Sigmoid colon (tissue), 7 donors: ENCODE measurements around the gene PDIA4. TPM values are rescaled to one million over a fixed set of nuclear protein-coding genes. Genes with fewer than 3 reads are reported as not detected.

ENCODE experiments used
- DNase-seq: peaks from one replicate; pipeline ENCODE4 v3.0.0-alpha.2; 2019
- H3K27ac ChIP-seq, 4 donors: fragments of 200-600 bp; sonication (generic); one replicate each; pipeline ENCODE4 v1.5.1; 2016 to 2019; ENCODE audit warnings: mild to moderate bottlenecking in 1 of 4
- H3K27me3 ChIP-seq, 3 donors: fragments of 200-600 bp; sonication (generic); one replicate each; pipeline ENCODE4 v1.5.1; 2019; ENCODE audit warnings: mild to moderate bottlenecking in 1 of 3
- H3K36me3 ChIP-seq, 4 donors: fragments of 200-600 bp; sonication (generic); one replicate each; pipeline ENCODE4 v1.5.1; 2016 to 2019
- H3K4me1 ChIP-seq, 4 donors: fragments of 200-600 bp; sonication (generic); one replicate each; pipeline ENCODE4 v1.5.1; 2017 to 2019
- H3K4me3 ChIP-seq, 4 donors: fragments of 200-600 bp; sonication (generic); one replicate each; pipeline ENCODE4 v1.5.1; 2017 to 2019; ENCODE audit warnings: mild to moderate bottlenecking in 2 of 4, moderate library complexity in 1 of 4
- H3K9me3 ChIP-seq, 4 donors: fragments of 200-600 bp in 3 of 4; sonication (generic) in 3 of 4; one replicate each; pipeline versions ENCODE4 v1.5.1 to v1.6.1; 2013 to 2019
- EP300 ChIP-seq, 4 donors: sonication (generic); formaldehyde crosslinking; IDR thresholded peaks; one replicate each; pipeline ENCODE4 v1.6.1; 2017; ENCODE audit warnings: antibody characterized with exemption in 4 of 4
- POLR2A ChIP-seq, 2 donors: fragments of 450-650 bp; IDR thresholded peaks; one replicate each; pipeline ENCODE4 v1.6.1; 2016; ENCODE audit warnings: antibody characterized with exemption in 2 of 2, mild to moderate bottlenecking in 2 of 2, moderate library complexity in 2 of 2
- POLR2AphosphoS5 ChIP-seq, 4 donors: sonication (generic); formaldehyde crosslinking; IDR thresholded peaks; one replicate each; pipeline ENCODE4 v1.6.1; 2017; ENCODE audit warnings: antibody characterized with exemption in 4 of 4
- WGBS, 2 donors: extraction: QIAGEN DNeasy Blood & Tissue Kit; methylation state at CpG; one replicate each; pipeline ENCODE4 v1.1.7; 2013; 5-methylcytosine and 5-hydroxymethylcytosine counted together
- intact Hi-C: fragments of 100-400 bp; cut with DNase I; formaldehyde crosslinking; loops from one replicate; pipeline ENCODE4 v1.15.1; 2023
- polyA plus RNA-seq, 3 donors: library from polyadenylated mRNA; stranded (reverse); fragments of 200-250 nt; gene quantifications; one replicate each; pipeline ENCODE4 v1.2.3, GENCODE V29; 2013
- total RNA-seq, 4 donors: library from RNA; depleted of rRNA; stranded (reverse); fragments of >200 nt; gene quantifications; one replicate each; pipeline ENCODE4 v1.1.0, GENCODE V29; 2016
- TF ChIP-seq, protein P1 (sequence below), 4 experiments: fragments of 450-650 bp in 3 of 4; fragments of 200-600 bp in 1 of 4; IDR thresholded peaks; one replicate each; pipeline ENCODE4 v1.5.1; 2016 to 2019; ENCODE audit warnings: antibody characterized with exemption in 4 of 4, mild to moderate bottlenecking in 3 of 4, moderate library complexity in 2 of 4
- donor health status: healthy with polysubstance abuse.
- donor health status: Bipolar disorder and iron deficiency.
- donor health status: healthy.

Gene PDIA4
- total and polyA plus RNA-seq, 7 donors = 11.4 to 183 (median 40.9) TPM

DNA sequence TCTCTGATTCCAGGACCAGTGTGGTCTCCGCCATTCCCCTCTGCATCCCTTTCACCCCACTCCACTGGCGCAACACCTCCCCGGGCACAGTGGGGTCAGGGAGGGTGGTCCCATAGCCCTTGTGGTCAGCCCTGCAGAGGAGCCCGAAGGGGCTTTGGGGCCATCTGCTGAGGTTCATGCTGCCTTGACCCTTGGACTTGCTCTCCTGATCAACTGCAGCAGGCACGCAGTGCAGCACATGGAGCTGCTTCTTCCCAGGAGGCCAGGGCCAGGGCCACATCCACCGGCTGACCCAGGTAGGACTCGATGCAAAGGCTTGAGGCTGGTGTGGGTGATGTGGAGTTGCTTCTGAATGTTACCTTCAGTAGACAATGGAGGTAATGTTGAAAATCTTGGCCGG lies 35.1 kb downstream of the PDIA4 start:
- no peaks in the 10 kb centered on the region for H3K27me3 ChIP-seq
- no peaks in the 10 kb centered on the region for H3K9me3 ChIP-seq
- intact Hi-C loops = no loop called here
- no peak overlapping the region for H3K4me3 ChIP-seq
- TF ChIP-seq, protein P1, sequence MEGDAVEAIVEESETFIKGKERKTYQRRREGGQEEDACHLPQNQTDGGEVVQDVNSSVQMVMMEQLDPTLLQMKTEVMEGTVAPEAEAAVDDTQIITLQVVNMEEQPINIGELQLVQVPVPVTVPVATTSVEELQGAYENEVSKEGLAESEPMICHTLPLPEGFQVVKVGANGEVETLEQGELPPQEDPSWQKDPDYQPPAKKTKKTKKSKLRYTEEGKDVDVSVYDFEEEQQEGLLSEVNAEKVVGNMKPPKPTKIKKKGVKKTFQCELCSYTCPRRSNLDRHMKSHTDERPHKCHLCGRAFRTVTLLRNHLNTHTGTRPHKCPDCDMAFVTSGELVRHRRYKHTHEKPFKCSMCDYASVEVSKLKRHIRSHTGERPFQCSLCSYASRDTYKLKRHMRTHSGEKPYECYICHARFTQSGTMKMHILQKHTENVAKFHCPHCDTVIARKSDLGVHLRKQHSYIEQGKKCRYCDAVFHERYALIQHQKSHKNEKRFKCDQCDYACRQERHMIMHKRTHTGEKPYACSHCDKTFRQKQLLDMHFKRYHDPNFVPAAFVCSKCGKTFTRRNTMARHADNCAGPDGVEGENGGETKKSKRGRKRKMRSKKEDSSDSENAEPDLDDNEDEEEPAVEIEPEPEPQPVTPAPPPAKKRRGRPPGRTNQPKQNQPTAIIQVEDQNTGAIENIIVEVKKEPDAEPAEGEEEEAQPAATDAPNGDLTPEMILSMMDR (IDR thresholded peaks at IDR 0.05) = no peak
- no peak for TF ChIP-seq POLR2A (IDR thresholded peaks at IDR 0.05)
- no peaks in the 10 kb centered on the region for H3K36me3 ChIP-seq
- H3K4me1 ChIP-seq = peaks cover 0 to 4% (median 2%) of the 10 kb centered on the region in 4 donors
- H3K27ac ChIP-seq = no peak overlapping the region
- no peak for DNase-seq
- WGBS, 2 donors = 93 to 95% methylated on average over 8 of the region's 8 CpGs

DNA sequence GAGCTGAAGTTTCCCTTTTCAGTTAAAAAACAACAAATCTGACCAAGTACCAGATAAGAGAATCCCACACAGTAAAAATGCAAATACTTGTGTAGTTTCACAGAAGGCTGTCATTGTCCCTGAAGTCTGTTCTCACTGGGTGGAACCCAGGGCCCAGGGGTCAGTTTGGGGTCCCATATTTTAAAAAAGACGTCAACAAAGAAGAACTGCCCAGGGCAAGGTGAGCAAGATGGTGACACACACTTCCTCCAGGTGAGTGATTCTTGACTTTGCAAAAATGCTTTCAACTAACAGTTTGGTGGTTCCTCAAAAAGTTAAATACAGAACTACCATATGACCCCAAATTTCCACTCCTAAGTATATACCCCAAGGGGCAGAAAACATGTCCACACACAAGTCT lies 36.8 kb downstream of the PDIA4 start:
- WGBS, 2 donors = 53 to 61% methylated on average over 1 of the region's 1 CpG
- H3K4me1 ChIP-seq = peaks cover 0 to 9% (median 7%) of the 10 kb centered on the region in 4 donors
- H3K27me3 ChIP-seq = no peaks in the 10 kb centered on the region
- intact Hi-C loops = no loop called here
- H3K9me3 ChIP-seq = no peaks in the 10 kb centered on the region
- no peak overlapping the region for H3K4me3 ChIP-seq
- no peaks in the 10 kb centered on the region for H3K36me3 ChIP-seq
- no peak for TF ChIP-seq EP300 (IDR thresholded peaks at IDR 0.05)
- TF ChIP-seq, protein P1 (IDR thresholded peaks at IDR 0.05) = no peak
- TF ChIP-seq POLR2AphosphoS5 (IDR thresholded peaks at IDR 0.05) = no peak
- no peak for TF ChIP-seq POLR2A (IDR thresholded peaks at IDR 0.05)
- H3K27ac ChIP-seq = no peak overlapping the region
- no peak for DNase-seq

DNA sequence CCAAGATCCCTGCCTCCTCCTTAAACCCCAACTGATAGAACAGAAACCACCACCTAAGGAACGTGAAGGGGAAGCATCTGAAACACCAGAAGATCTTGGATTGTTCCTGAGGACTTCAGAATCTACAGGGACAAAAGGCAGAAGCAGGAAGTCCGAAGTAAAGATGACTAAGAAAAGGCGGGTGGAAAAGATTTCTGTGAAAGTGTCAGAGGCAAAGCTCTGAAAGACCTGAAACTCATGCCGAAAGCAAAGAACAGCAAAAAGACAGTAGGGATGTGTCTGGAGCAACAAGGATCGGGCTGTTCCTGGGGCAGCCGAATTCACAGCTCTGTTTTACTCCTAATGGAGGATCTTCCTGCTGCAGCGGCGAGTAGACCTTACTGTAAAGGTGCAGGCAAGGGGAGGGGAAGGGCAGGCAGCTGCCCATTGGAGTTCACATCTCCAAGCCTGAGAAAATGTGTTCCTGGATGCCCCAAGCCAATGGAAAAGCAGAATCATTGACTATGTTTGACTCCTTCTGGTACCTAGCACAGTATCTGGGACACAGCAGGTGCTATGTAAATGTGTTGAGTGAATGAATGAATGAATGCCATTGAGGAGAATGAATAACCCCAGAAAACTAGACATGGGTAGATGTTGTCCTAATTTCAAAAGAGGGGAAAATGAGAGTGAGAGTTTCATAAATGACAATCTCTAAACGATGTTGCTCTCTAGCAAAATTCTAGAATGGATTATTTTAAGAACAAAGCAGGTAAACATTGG lies 40.4 kb downstream of the PDIA4 start:
- Histone ChIP-seq H3K4me3 (peak overlapping the region; percentile 59 to 65 (median 64)), H3K4me1 (peaks cover 0 to 31% (median 22%) of the 10 kb centered on the region in 4 donors), H3K27me3 (no peaks in the 10 kb centered on the region), H3K9me3 (no peaks in the 10 kb centered on the region), H3K36me3 (no peaks in the 10 kb centered on the region), H3K27ac (peak overlapping the region; percentile 82 to 89 (median 84))
- TF ChIP-seq POLR2A (IDR thresholded peaks at IDR 0.05) = no peak
- TF ChIP-seq EP300 (IDR thresholded peaks at IDR 0.05) = no peak
- TF ChIP-seq, protein P1 (IDR thresholded peaks at IDR 0.05) = no peak
- TF ChIP-seq POLR2AphosphoS5 (IDR thresholded peaks at IDR 0.05) = no peak
- no peak for DNase-seq
- intact Hi-C loops = loop anchor here (1.0 to 5.0 kb wide), 4 partner anchors 41 to 291 kb away; partner anchors contain the start of genes CUL1, PDIA4 and ZNF786
- 1 to 6% methylated on average over 9 of the region's 9 CpGs for WGBS, 2 donors

DNA sequence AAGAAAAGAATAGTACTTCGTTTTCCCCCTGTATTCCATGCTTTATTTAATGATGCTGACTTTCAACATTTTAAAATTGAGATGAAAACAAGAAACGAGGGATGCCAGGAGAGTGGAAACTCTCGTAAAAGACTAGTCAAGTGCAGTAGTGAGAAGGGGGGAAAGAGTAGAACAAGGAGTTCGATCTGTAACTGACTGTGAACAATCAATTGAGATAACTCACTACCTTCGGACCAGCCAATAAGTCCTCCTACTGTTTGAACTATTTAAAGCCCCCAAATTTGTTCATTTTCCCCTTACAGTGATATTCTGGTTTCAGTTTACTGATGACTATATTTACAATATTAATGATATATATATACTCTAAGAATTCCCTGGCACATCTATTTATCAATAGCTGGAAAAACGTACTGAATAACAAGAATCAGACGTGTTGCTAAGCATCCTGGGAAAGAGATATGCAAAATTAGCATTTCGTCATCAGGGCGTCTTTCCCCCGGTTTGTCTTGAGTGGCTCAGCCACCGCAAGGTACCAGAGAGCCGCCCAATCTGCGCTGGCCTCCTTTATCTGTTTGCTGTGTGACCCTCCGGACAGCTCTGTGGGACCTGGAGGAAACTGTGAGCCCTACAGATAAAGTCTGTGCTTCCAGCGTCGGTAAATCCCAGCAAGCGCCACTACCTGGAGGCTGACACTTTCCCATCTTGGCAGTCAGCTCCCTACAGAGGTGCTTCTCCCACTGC lies 41.1 kb downstream of the PDIA4 start:
- Histone ChIP-seq H3K9me3 (no peaks in the 10 kb centered on the region), H3K27ac (peak overlapping the region; percentile 82 to 89 (median 84)), H3K4me1 (peaks cover 0 to 36% (median 28%) of the 10 kb centered on the region in 4 donors), H3K36me3 (no peaks in the 10 kb centered on the region), H3K27me3 (no peaks in the 10 kb centered on the region), H3K4me3 (peak overlapping the region; percentile 59 to 65 (median 64))
- 1% methylated on average over 17 of the region's 17 CpGs for whole genome bisulfite sequencing, 2 donors
- intact Hi-C loops = loop anchor here (1.0 to 5.0 kb wide), 4 partner anchors 42 to 290 kb away; partner anchors contain the start of genes CUL1, PDIA4 and ZNF786
- peak in 1 of 4 donors; percentile 43 for TF ChIP-seq POLR2AphosphoS5 (IDR thresholded peaks at IDR 0.05)
- TF ChIP-seq, protein P1 (IDR thresholded peaks at IDR 0.05) = no peak
- peak; percentile 94 for DNase-seq
